Measurements from ENCODE around the gene MRPS10.

The MRPS10 gene

GRCh38 chr6:42166444-42167141 lies 51.1 kb downstream of the MRPS10 start:
- POLR2A ChIA-PET (ENCODE audit: low non-redundant PET), result no interaction called here
- H3K27ac ChIP-seq, result peak overlapping the region; percentile 71
- peak; percentile 89 for DNase-seq (ENCODE audit: low spot score)
- peak; percentile 94 for TF ChIP-seq CTCF (conservative IDR thresholded peaks at IDR 0.05; ENCODE audit: low read depth)
- CTCF ChIA-PET, result interaction anchor here (0.5 to 3.1 kb wide), 12 partner anchors 10 to 314 kb away, joined by 3 to 16 read pairs (median 4); no protein-coding TSS in a partner anchor

- POLR2A ChIA-PET (ENCODE audit: low non-redundant PET), result no interaction called here
- no peak for DNase-seq (ENCODE audit: low spot score)
- CTCF ChIA-PET, result interaction anchor here (0.9 kb wide), 1 partner anchor 89 kb away, joined by 4 read pairs; no protein-coding TSS in a partner anchor
Observed at GRCh38 chr6:42165016-42165415, 52.6 kb downstream of the MRPS10 start.

GRCh38 chr6:42163981-42164380 lies 53.7 kb downstream of the MRPS10 start:
- ChIA-PET CTCF (interaction anchor here (0.7 kb wide), 1 partner anchor 90 kb away, joined by 5 read pairs; no protein-coding TSS in a partner anchor), POLR2A (ENCODE audit: low non-redundant PET) (interaction anchor here (0.6 to 0.7 kb wide), 2 partner anchors 8 to 113 kb away, joined by 3 read pairs; no protein-coding TSS in a partner anchor)
- DNase-seq (ENCODE audit: low spot score), result no peak
- no peak for TF ChIP-seq CTCF (conservative IDR thresholded peaks at IDR 0.05; ENCODE audit: low read depth)
- no peak overlapping the region for H3K27ac ChIP-seq

More at GRCh38 chr6:42165016-42165415, 52.6 kb downstream of the MRPS10 start:
- TF ChIP-seq CTCF (conservative IDR thresholded peaks at IDR 0.05; ENCODE audit: low read depth), result no peak
- peak overlapping the region; percentile 71 for H3K27ac ChIP-seq

GRCh38 chr6:42162812-42163211 lies 54.8 kb downstream of the MRPS10 start:
- H3K27ac ChIP-seq, result no peak overlapping the region; the same call in 1 of the 2 replicates
- no peak for DNase-seq (ENCODE audit: low spot score)
- TF ChIP-seq CTCF (conservative IDR thresholded peaks at IDR 0.05; ENCODE audit: low read depth), result no peak
- CTCF ChIA-PET, result interaction anchor here (0.8 kb wide), 1 partner anchor 77 kb away, joined by 3 read pairs; no protein-coding TSS in a partner anchor
- POLR2A ChIA-PET (ENCODE audit: low non-redundant PET), result interaction anchor here (0.5 kb wide), 1 partner anchor 60 kb away, joined by 4 read pairs; no protein-coding TSS in a partner anchor

GRCh38 chr6:42162384-42162783 lies 55.3 kb downstream of the MRPS10 start:
- POLR2A ChIA-PET (ENCODE audit: low non-redundant PET), result interaction anchor here (0.5 kb wide), 1 partner anchor 61 kb away, joined by 4 read pairs; no protein-coding TSS in a partner anchor
- CTCF ChIA-PET, result interaction anchor here (0.8 kb wide), 1 partner anchor 77 kb away, joined by 3 read pairs; no protein-coding TSS in a partner anchor
- DNase-seq (ENCODE audit: low spot score), result no peak

More at GRCh38 chr6:42162384-42162783, 55.3 kb downstream of the MRPS10 start:
- no peak for TF ChIP-seq CTCF (conservative IDR thresholded peaks at IDR 0.05; ENCODE audit: low read depth)
- H3K27ac ChIP-seq, result no peak overlapping the region; the same call in 1 of the 2 replicates

Measured in RWPE1 (cell line).